Keratinocyte (primary cell): Measurements from ENCODE around the gene NUP98. TPM values are rescaled to one million over a fixed set of nuclear protein-coding genes. Genes with fewer than 3 reads are reported as not detected.

Source experiments
- DNase-seq: peaks from one replicate; pipeline ENCODE4 v3.0.0-alpha.2; 2011; ENCODE audit warnings: low read depth, missing footprints, low spot score
- FAIRE-seq: peaks from 2 replicates; lab custom pipeline; 2011; peaks lifted over from hg19 to GRCh38; lab: Jason Lieb, UNC
- H2AFZ ChIP-seq: 2 replicates; pipeline ENCODE4 v1.6.0; 2012; ENCODE audit warnings: low read length, control low read depth, inconsistent platforms; ENCODE audit not compliant: control insufficient read depth
- H3K27ac ChIP-seq: 2 replicates; pipeline ENCODE4 v1.5.1; 2011; ENCODE audit warnings: low read length; ENCODE audit not compliant: control insufficient read depth, insufficient read depth
- H3K27me3 ChIP-seq: 3 replicates; pipeline ENCODE4 v1.6.0; 2011; ENCODE audit warnings: low read length; ENCODE audit not compliant: control insufficient read depth, insufficient read depth; ENCODE audit errors: extremely low read depth
- H3K36me3 ChIP-seq, 2 experiments: 2 replicates in 1 of 2; 3 replicates in 1 of 2; pipeline ENCODE4 v1.5.1; 2011; ENCODE audit warnings: low read length in 2 of 2, mild to moderate bottlenecking in 1 of 2; ENCODE audit not compliant: control insufficient read depth in 2 of 2, insufficient read depth in 2 of 2; ENCODE audit errors: extremely low read depth in 1 of 2
- H3K4me1 ChIP-seq: 3 replicates; pipeline ENCODE4 v1.5.1; 2011; ENCODE audit warnings: low read length; ENCODE audit not compliant: control insufficient read depth, insufficient read depth; ENCODE audit errors: extremely low read depth
- H3K4me2 ChIP-seq: 3 replicates; pipeline ENCODE4 v1.6.0; 2011; ENCODE audit warnings: low read depth, low read length; ENCODE audit not compliant: control insufficient read depth, insufficient read depth; ENCODE audit errors: extremely low read depth
- H3K4me3 ChIP-seq, 3 experiments: fragments of 200-600 bp in 1 of 3; sonication (generic) in 1 of 3; 2 replicates in 2 of 3; 3 replicates in 1 of 3; pipeline ENCODE4 v1.5.1; 2011 to 2016; ENCODE audit warnings: low read length in 3 of 3, mild to moderate bottlenecking in 3 of 3, control low read depth in 2 of 3, inconsistent platforms in 1 of 3, low read depth in 1 of 3, mixed read lengths in 1 of 3, mixed run types in 1 of 3, moderate library complexity in 1 of 3; ENCODE audit not compliant: control insufficient read depth in 2 of 3, insufficient read depth in 2 of 3; ENCODE audit errors: extremely low read depth in 1 of 3
- H3K79me2 ChIP-seq: 2 replicates; pipeline ENCODE4 v1.6.0; 2012; ENCODE audit warnings: low read length; ENCODE audit not compliant: control insufficient read depth, insufficient read depth
- H3K9ac ChIP-seq: 3 replicates; pipeline ENCODE4 v1.6.0; 2011; ENCODE audit warnings: low read length; ENCODE audit not compliant: control insufficient read depth, insufficient read depth; ENCODE audit errors: extremely low read depth
- H3K9me1 ChIP-seq: 3 replicates; pipeline ENCODE4 v1.6.0; 2011; ENCODE audit warnings: low read length; ENCODE audit not compliant: control insufficient read depth, insufficient read depth; ENCODE audit errors: extremely low read depth
- H3K9me3 ChIP-seq: 2 replicates; pipeline ENCODE4 v1.5.1; 2012; ENCODE audit warnings: low read depth, low read length; ENCODE audit not compliant: control insufficient read depth
- H4K20me1 ChIP-seq: 3 replicates; pipeline ENCODE4 v1.6.0; 2011; ENCODE audit warnings: low read length; ENCODE audit not compliant: control insufficient read depth, insufficient read depth; ENCODE audit errors: extremely low read depth
- EZH2 ChIP-seq: IDR thresholded peaks from one replicate; pipeline ENCODE4 v1.6.1; 2012; ENCODE audit warnings: inconsistent platforms, mild to moderate bottlenecking, low read length, moderate library complexity
- dilution Hi-C: fragments of 300-500 bp; cut with MboI; formaldehyde crosslinking; loops from one replicate; pipeline ENCODE4 v1.7.0; 2020; ENCODE audit warnings: low sequenced_read_pairs; ENCODE audit not compliant: extremely low pct_ligation_motif_present
- polyA plus RNA-seq, 5 experiments: library from polyadenylated mRNA; depleted of rRNA in 3 of 5; stranded (reverse) in 3 of 5; stranded (forward) in 1 of 5; unstranded in 1 of 5; fragments of >200 nt; gene quantifications; 1 replicate in 1 of 5; 2 replicates in 3 of 5; 3 replicates in 1 of 5; pipeline versions ENCODE4 v1.2.1 to v1.2.3, GENCODE V29; 2011 to 2012; ENCODE audit warnings: missing spikeins in 2 of 5, low read depth in 1 of 5, low replicate concordance in 1 of 5
- TF ChIP-seq, protein P1 (sequence below), 3 experiments: IDR thresholded peaks in 1 of 3; conservative IDR thresholded peaks in 1 of 3; optimal IDR thresholded peaks in 1 of 3; 2 replicates in 2 of 3; 3 replicates in 1 of 3; pipeline versions ENCODE3 to v1.5.1; 2011; ENCODE audit warnings: low read length in 3 of 3, mild to moderate bottlenecking in 3 of 3, moderate library complexity in 2 of 3, control low read depth in 1 of 3, inconsistent platforms in 1 of 3; ENCODE audit not compliant: insufficient read depth in 2 of 3; ENCODE audit errors: extremely low read depth in 1 of 3

The NUP98 gene
- polyA plus RNA-seq, 1 donor (not counting 4 experiments of a cell fraction or from before 2014, with no cell fraction given): 66.9 TPM

DNA sequence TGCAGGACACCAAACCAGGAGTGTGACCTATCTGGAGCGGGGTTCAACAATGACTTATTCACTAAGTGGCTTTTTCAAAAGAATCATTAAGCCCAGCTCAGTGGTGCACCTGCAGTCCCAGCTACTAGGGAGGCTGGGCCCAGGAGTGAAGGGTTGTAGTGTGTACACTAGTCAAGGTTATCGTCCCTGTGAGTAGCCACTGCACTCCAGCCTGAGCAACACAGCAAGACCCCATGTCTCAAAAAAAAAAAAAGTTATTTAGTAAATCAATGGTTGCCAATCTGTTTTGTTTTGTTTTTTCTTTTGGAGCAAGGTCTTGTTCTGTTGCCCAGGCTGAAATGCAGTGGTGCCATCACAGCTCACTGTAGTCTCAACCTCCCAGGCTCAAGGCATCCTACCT is 35.5 kb upstream of the NUP98 start:
- H3K9ac ChIP-seq: no peak overlapping the region
- peaks cover 24% of the 10 kb centered on the region in 2 experiments for H3K36me3 ChIP-seq
- DNase-seq: no peak
- no peak overlapping the region for H3K27ac ChIP-seq
- no peak overlapping the region for H3K4me3 ChIP-seq
- H3K4me1 ChIP-seq: peaks cover 13% of the 10 kb centered on the region
- no peaks in the 10 kb centered on the region for H3K9me3 ChIP-seq
- TF ChIP-seq EZH2: no peak
- TF ChIP-seq, protein P1, sequence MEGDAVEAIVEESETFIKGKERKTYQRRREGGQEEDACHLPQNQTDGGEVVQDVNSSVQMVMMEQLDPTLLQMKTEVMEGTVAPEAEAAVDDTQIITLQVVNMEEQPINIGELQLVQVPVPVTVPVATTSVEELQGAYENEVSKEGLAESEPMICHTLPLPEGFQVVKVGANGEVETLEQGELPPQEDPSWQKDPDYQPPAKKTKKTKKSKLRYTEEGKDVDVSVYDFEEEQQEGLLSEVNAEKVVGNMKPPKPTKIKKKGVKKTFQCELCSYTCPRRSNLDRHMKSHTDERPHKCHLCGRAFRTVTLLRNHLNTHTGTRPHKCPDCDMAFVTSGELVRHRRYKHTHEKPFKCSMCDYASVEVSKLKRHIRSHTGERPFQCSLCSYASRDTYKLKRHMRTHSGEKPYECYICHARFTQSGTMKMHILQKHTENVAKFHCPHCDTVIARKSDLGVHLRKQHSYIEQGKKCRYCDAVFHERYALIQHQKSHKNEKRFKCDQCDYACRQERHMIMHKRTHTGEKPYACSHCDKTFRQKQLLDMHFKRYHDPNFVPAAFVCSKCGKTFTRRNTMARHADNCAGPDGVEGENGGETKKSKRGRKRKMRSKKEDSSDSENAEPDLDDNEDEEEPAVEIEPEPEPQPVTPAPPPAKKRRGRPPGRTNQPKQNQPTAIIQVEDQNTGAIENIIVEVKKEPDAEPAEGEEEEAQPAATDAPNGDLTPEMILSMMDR (optimal IDR thresholded peaks at IDR 0.05 in 1 of 3, IDR thresholded peaks at IDR 0.05 in 1 of 3, conservative IDR thresholded peaks at IDR 0.05 in 1 of 3; ENCODE audit: extremely low read depth in 1 of 3, insufficient read depth in 2 of 3, low read length in 3 of 3): no peak
- H2AFZ ChIP-seq: no peak overlapping the region
- peaks cover 2% of the 10 kb centered on the region for H4K20me1 ChIP-seq
- no peak overlapping the region for H3K4me2 ChIP-seq
- H3K79me2 ChIP-seq: peaks cover 83% of the 10 kb centered on the region
- no peaks in the 10 kb centered on the region for H3K27me3 ChIP-seq
- dilution Hi-C loops: no loop called here
- H3K9me1 ChIP-seq: peaks cover 5% of the 10 kb centered on the region
- FAIRE-seq: no peak

DNA sequence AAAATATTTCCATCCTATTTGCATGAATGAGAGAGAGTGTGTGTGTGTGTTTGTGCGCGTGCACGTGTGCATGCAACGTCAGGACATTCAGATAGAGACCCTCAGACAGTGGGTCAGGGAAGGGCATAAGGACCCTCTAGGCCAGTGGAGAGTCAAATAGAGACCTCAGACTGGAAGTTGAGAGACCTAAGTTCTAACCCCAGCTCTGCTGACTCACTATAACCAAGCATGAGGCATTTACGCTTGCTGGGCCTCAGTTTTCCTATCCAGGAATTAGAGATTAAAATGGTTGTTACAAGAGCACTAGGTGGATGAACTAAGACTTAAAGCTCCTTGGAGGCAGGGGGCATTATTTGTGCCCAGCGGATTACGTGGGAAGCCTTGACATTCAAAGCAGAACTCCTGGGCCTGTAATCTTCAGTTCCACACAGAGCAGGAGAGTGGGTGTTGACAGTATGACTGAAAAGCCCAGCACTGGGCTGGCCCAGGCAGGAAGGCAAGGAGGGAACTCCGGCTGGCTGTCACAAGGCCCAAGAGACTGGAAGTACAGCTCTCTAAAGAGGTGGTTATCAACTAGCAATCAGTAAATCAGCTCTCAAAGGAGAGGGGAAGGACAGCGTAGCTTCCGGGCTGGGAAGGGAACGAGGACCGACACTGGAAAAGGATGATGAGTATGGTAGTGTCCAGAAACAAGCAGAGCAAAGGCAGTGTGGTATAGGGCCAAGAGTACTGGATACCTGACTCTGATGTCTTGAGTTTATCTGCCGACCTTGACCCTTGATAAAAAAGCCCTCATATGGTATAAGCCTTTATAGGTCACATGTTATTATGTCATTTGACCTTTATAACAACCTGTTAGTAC is 34.3 kb upstream of the NUP98 start:
- TF ChIP-seq, protein P1 (optimal IDR thresholded peaks at IDR 0.05 in 1 of 3, IDR thresholded peaks at IDR 0.05 in 1 of 3, conservative IDR thresholded peaks at IDR 0.05 in 1 of 3; ENCODE audit: extremely low read depth in 1 of 3, insufficient read depth in 2 of 3, low read length in 3 of 3): no peak
- no peak for TF ChIP-seq EZH2
- peaks cover 29 to 32% of the 10 kb centered on the region in 2 experiments for H3K36me3 ChIP-seq
- H3K4me2 ChIP-seq: no peak overlapping the region
- peaks cover 2% of the 10 kb centered on the region for H4K20me1 ChIP-seq
- H2AFZ ChIP-seq: no peak overlapping the region
- no peak overlapping the region for H3K4me3 ChIP-seq
- dilution Hi-C loops: no loop called here
- H3K79me2 ChIP-seq: peaks cover 77% of the 10 kb centered on the region
- H3K27ac ChIP-seq: no peak overlapping the region
- H3K9me1 ChIP-seq: peaks cover 5% of the 10 kb centered on the region
- no peaks in the 10 kb centered on the region for H3K27me3 ChIP-seq
- H3K4me1 ChIP-seq: peaks cover 13% of the 10 kb centered on the region
- no peak for DNase-seq
- H3K9ac ChIP-seq: no peak overlapping the region
- H3K9me3 ChIP-seq: no peaks in the 10 kb centered on the region
- no peak for FAIRE-seq
